ENCODE data around the gene EML2.
A peak's percentile ranks its signal among the peaks of the same experiment; 100 is the strongest.
"Not testable (repeated sequence)": the region's sequence is repeated elsewhere in the genome, so short reads cannot be mapped to it uniquely, and the experiment has no call there.

Gene EML2

GRCh38 chr19:45646345-45646698 is 7.1 kb upstream of the EML2 start:
- DNase-seq (ENCODE audit: low read depth), result no peak

GRCh38 chr19:45645631-45646344 is 6.6 kb upstream of the EML2 start:
- DNase-seq (ENCODE audit: low read depth), result peak; percentile 43

GRCh38 chr19:45645068-45645630 is 6.0 kb upstream of the EML2 start:
- no peak for DNase-seq (ENCODE audit: low read depth)

- no peak for DNase-seq (ENCODE audit: low read depth)
Observed at GRCh38 chr19:45643927-45644771, 5.0 kb upstream of the EML2 start.

GRCh38 chr19:45643024-45643926 is 4.1 kb upstream of the EML2 start:
- peak; percentile 93 for DNase-seq (ENCODE audit: low read depth)

GRCh38 chr19:45641274-45642105 is 2.3 kb upstream of the EML2 start:
- DNase-seq (ENCODE audit: low read depth), result peak; percentile 53

GRCh38 chr19:45640849-45641273 is 1.7 kb upstream of the EML2 start:
- DNase-seq (ENCODE audit: low read depth), result no peak

GRCh38 chr19:45637890-45638667 is 1.1 kb downstream of the EML2 start:
- no peak for DNase-seq (ENCODE audit: low read depth)

- DNase-seq (ENCODE audit: low read depth), result no peak
Observed at GRCh38 chr19:45636902-45637301, 2.3 kb downstream of the EML2 start.

GRCh38 chr19:45636275-45636674 is 2.9 kb downstream of the EML2 start:
- DNase-seq (ENCODE audit: low read depth), result no peak

- no peak for DNase-seq (ENCODE audit: low read depth)
Observed at GRCh38 chr19:45632468-45633196, 6.6 kb downstream of the EML2 start.

GRCh38 chr19:45630463-45630862 is 8.7 kb downstream of the EML2 start:
- DNase-seq (ENCODE audit: low read depth), result no peak

GRCh38 chr19:45629704-45630103 is 9.5 kb downstream of the EML2 start:
- DNase-seq (ENCODE audit: low read depth), result no peak

- DNase-seq (ENCODE audit: low read depth), result not testable (repeated sequence)
Observed at GRCh38 chr19:45628219-45628618, 11.0 kb downstream of the EML2 start.

GRCh38 chr19:45623984-45624383 is 15.2 kb downstream of the EML2 start:
- DNase-seq (ENCODE audit: low read depth), result no peak

GRCh38 chr19:45621976-45622503 is 17.2 kb downstream of the EML2 start:
- no peak for DNase-seq (ENCODE audit: low read depth)

- no peak for DNase-seq (ENCODE audit: low read depth)
Observed at GRCh38 chr19:45621389-45621788, 17.8 kb downstream of the EML2 start.

GRCh38 chr19:45616704-45617017 is 22.5 kb downstream of the EML2 start:
- no peak for DNase-seq (ENCODE audit: low read depth)

All from stimulated activated CD8-positive, alpha-beta memory T cell treated with anti-CD3 and anti-CD28 coated beads, Interleukin-15, amount 100 ng/mL, for 24 hours (primary cell).